ENCODE measurements around the gene TP53I13.

TP53I13 gene

GRCh38 chr17:29615492-29616299 lies 47.2 kb downstream of the TP53I13 start:
- peak; percentile 75 to 81 for DNase-seq (ENCODE audit: low read depth in 2 of 2)

GRCh38 chr17:29616300-29617048 lies 48.0 kb downstream of the TP53I13 start:
- no peak for DNase-seq (ENCODE audit: low read depth in 2 of 2)

GRCh38 chr17:29617125-29617480 lies 48.6 kb downstream of the TP53I13 start:
- peak; percentile 84 to 85 for DNase-seq (ENCODE audit: low read depth in 2 of 2)

GRCh38 chr17:29617481-29618271 lies 49.2 kb downstream of the TP53I13 start:
- DNase-seq (ENCODE audit: low read depth in 2 of 2): peak; percentile 80 to 81

- no peak for DNase-seq (ENCODE audit: low read depth in 2 of 2)
These were observed 50.0 kb downstream of the TP53I13 start for GRCh38 chr17:29618272-29619065.

- DNase-seq (ENCODE audit: low read depth in 2 of 2): no peak
These were observed 50.8 kb downstream of the TP53I13 start for GRCh38 chr17:29619251-29619650.

- no peak for DNase-seq (ENCODE audit: low read depth in 2 of 2)
These were observed 51.8 kb downstream of the TP53I13 start for GRCh38 chr17:29620271-29620670.

GRCh38 chr17:29620779-29621500 lies 52.4 kb downstream of the TP53I13 start:
- DNase-seq (ENCODE audit: low read depth in 2 of 2): no peak

- DNase-seq (ENCODE audit: low read depth in 2 of 2): no peak
These were observed 53.3 kb downstream of the TP53I13 start for GRCh38 chr17:29621751-29622194.

Measured in stimulated activated CD8-positive, alpha-beta memory T cell treated with anti-CD3 and anti-CD28 coated beads, Interleukin-15, amount 100 ng/mL, for 48 hours (primary cell).